NCI-H226 (cell line): ENCODE results near the gene ISLR.

Source experiments
- DNase-seq: peaks from one replicate; pipeline ENCODE4 v3.0.0-alpha.2; 2015

ISLR gene

DNA sequence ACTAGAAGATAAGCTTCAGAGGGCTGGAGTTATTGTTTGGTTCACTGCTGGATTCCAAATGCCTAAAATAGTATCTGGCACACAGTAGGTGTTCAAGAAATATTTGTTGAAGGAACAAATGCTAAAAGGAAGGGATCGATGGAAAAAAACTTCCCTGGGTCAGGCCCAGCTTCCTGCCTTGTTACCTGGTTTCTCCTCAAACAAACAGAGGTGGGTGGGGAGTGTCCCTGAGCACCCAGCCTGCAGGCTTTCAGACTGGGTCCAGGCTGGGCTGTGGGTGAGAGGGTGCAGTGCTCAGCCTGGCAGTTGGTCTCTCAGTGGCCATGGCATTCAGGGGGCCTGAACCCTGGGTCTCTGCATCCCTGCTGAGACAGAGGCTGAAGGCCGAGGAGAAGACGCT lies 43.4 kb downstream of the ISLR start:
- DNase-seq, result no peak

DNA sequence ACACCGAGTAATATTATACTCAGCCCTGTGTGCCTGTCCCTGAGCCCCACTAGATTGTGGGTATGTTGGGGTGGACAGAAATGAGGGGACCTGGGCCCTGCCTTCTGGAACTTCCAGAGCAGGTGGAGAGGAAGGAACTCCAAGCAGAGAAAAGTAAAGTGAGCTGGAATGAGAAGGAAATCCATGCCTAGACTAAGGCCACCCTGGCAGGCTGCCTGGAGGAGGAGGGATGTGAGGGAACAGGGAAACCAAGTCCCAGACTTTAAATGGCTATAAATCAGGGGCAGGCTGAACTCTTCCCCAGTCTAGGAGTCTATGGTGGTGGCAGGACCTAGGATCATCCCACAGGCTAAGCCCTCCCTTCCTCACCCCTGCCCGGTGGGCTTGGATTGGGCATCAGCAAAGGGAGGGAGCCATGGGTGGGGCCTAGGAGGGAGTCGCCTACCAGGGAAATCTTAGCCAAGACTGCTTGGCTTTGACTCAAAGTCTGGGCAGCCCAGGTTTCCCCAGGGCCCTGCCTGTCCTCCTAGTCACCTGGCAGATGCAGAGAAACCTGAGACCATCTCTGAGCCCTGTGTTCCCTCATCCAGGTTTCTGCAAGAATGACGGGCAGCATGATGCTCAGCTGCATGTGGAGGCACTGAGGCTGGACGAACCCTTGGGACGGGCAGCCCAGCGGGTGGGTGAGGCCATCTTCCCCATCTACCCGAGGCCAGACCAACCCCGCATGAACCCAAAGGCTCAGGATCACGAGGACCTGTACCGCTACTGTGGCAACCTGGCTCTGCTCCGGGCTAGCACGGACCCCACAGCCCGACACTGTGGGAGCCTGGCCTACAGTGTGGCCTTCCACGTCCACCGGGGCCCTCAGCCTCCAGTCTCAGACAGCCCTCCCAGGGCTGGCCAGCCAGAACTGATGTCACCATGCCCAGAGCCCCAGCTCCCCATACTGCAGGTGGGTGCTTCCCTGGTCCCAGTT lies 44.7 kb downstream of the ISLR start:
- DNase-seq, result no peak

DNA sequence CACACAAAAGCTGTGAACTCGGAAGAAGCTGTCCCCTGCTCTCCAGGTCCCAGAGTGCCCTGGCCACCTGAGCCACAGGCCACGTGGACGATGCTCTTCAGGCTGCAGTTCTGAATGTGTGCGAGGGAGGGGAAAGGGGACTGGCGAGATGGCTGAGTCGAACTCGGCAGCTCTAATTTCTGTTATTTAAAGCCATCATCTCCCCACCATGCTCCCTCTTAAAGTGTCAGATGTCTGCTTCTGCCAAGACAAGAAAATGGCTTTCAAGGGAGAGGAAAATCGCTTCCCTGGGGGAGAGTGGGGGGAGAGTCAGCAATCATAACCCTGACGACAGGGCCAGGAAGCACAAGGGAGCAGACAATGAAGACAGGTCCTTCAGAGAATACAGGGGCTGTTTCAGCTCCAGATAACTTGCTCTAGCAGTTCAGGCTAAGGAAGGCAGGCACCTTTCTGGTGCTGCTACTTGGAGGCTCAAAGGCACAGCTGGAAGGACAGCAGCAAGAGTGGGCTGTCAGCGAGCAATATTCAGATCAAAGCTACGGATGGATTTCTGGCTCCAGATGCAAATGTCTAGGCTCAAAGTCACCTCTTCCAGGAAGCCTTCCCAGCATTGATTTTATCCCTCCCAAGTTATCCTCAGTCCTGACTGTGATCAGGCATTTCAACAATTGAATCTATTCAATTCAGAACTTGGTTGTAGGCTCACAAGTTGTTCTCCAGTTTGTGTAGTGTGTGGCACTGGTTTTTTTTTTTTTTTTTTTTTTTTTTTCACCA lies 47.2 kb downstream of the ISLR start:
- no peak for DNase-seq

DNA sequence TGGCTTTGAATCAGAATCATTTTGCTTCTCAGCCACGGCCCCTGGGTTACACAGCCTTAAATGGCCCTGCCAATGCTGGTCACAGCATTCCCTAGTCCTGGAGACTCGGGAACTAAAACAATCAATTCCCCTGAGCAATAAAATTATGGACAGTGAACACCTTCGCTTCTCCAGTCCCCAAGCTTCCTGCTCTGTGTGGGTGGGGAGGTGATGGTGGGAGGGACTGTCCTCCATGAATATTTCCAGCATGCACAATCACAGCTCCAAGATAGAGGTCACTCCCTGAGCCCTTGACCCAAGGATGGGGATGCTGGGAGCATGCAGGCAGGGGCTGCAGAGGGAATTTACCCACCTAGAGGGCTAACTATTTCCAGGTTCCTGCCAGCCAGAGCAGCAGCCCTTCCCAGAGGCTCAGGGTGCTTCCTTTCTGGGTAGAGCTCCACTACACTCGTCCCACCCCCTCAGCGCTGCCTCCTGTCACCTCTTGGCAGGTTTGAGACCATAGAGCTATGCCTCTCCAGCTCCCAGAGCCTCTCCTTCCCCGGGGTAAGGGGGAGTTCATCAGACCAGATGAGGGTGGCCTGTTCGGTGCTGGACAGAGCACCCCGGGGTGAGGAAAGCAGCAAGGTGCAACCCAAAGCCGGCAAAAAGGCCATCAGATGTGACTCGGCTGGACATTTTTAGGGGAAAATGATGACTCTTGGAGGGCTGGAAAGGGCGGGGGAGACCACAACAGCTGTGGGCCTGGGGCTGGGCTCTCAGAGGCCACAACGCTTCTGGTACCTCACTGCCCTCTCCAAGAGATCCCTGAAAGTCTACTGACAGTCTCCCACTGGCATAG lies 48.1 kb downstream of the ISLR start:
- no peak for DNase-seq

- DNase-seq, result no peak
Observed at GRCh38 chr15:74222240-74223119, 49.0 kb downstream of the ISLR start.

DNA sequence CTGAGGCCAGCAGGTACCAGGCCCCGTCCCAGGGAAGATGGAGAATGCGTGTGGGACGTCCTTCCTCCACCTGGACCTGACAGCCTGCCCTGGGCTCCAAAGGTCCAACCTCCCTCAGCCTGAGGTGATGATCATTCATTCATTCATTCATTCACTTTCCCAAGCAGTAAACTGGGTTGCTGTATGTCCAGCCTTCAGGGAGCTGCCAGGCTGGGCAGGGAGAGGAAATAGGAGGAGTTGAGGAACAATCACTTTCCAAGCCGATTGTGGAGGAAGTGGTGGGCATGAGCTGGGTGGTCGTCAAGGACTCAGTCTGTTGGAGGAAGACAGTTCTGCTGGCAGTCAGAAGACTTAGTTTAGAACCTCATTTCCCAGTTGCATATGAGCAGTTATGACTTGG lies 52.4 kb downstream of the ISLR start:
- DNase-seq, result no peak
